A673 (cell line): ENCODE measurements around the gene LARP4B.

Experiments used
- EZH2 ChIP-seq: fragments of 200-600 bp; sonication (generic); IDR thresholded peaks from 2 replicates; pipeline ENCODE4 v1.6.1; 2017; ENCODE audit warnings: borderline replicate concordance, low read depth, mild to moderate bottlenecking, mixed read lengths, antibody characterized with exemption, low read length; ENCODE audit not compliant: poor library complexity, severe bottlenecking
- TF ChIP-seq, protein P1 (sequence below): fragments of 300-800, 200-600 bp; sonication (generic); conservative IDR thresholded peaks from 2 replicates; pipeline ENCODE4 v1.5.1; 2017; ENCODE audit warnings: low read depth, mild to moderate bottlenecking, antibody characterized with exemption, low read length, moderate library complexity, mixed read lengths

DNA sequence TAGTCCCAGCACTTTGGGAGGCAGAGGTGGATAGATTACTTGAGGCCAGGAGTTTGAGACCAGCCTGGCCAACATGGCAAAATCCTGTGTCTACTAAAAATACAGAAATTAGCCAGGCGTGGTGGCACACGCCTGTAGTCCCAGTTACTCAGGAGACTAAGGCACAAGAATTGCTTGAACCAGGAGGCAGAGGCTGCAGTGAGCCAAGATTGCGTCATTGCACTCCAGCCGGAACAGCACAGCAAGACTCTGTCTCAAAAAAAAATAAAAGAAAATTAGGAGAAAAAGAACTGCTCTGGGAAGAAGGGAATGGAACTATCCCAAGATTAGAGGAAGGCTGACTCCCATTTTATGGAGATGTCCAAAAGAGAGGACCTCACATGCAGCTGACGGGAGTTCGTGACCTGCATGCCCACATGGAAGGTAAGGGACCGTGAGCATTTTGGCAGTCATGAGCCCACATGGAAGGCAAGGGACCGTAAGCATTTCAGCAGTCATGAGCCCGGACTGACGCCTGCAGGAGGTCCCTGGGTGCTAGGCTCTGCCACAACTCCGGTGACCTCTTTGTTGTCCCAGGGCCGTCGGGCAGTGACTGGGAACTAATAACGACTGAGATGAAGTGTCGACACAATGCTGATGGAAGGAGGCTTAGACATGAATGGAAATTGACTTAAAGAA, 38.1 kb upstream of the LARP4B start:
- TF ChIP-seq, protein P1, sequence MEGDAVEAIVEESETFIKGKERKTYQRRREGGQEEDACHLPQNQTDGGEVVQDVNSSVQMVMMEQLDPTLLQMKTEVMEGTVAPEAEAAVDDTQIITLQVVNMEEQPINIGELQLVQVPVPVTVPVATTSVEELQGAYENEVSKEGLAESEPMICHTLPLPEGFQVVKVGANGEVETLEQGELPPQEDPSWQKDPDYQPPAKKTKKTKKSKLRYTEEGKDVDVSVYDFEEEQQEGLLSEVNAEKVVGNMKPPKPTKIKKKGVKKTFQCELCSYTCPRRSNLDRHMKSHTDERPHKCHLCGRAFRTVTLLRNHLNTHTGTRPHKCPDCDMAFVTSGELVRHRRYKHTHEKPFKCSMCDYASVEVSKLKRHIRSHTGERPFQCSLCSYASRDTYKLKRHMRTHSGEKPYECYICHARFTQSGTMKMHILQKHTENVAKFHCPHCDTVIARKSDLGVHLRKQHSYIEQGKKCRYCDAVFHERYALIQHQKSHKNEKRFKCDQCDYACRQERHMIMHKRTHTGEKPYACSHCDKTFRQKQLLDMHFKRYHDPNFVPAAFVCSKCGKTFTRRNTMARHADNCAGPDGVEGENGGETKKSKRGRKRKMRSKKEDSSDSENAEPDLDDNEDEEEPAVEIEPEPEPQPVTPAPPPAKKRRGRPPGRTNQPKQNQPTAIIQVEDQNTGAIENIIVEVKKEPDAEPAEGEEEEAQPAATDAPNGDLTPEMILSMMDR = no peak
- no peak for TF ChIP-seq EZH2
